NB4 (cell line): ENCODE results near the gene THSD7A.

ENCODE experiments used
- DNase-seq: peaks from one replicate; pipeline ENCODE4 v3.0.0; 2010; ENCODE audit warnings: low read depth
- H3K4me3 ChIP-seq: one replicate; pipeline ENCODE4 v1.5.1; 2011; ENCODE audit warnings: mild to moderate bottlenecking, low read depth, low read length, moderate library complexity
- MYC ChIP-seq: IDR thresholded peaks from 2 replicates; pipeline ENCODE4 v1.6.1; 2011; ENCODE audit warnings: low read depth, low read length
- POLR2A ChIP-seq: IDR thresholded peaks from 2 replicates; pipeline ENCODE4 v1.6.1; 2011; ENCODE audit warnings: mild to moderate bottlenecking; ENCODE audit not compliant: insufficient read length; ENCODE audit errors: extremely low read depth
- TF ChIP-seq, protein P1 (sequence below): IDR thresholded peaks from 2 replicates; pipeline ENCODE4 v1.6.1; 2011; ENCODE audit warnings: low read depth, low read length
- TF ChIP-seq, protein P2 (sequence below): IDR thresholded peaks from one replicate; pipeline ENCODE4 v1.5.1; 2012; ENCODE audit warnings: low read depth, low read length

The THSD7A gene, protein sequence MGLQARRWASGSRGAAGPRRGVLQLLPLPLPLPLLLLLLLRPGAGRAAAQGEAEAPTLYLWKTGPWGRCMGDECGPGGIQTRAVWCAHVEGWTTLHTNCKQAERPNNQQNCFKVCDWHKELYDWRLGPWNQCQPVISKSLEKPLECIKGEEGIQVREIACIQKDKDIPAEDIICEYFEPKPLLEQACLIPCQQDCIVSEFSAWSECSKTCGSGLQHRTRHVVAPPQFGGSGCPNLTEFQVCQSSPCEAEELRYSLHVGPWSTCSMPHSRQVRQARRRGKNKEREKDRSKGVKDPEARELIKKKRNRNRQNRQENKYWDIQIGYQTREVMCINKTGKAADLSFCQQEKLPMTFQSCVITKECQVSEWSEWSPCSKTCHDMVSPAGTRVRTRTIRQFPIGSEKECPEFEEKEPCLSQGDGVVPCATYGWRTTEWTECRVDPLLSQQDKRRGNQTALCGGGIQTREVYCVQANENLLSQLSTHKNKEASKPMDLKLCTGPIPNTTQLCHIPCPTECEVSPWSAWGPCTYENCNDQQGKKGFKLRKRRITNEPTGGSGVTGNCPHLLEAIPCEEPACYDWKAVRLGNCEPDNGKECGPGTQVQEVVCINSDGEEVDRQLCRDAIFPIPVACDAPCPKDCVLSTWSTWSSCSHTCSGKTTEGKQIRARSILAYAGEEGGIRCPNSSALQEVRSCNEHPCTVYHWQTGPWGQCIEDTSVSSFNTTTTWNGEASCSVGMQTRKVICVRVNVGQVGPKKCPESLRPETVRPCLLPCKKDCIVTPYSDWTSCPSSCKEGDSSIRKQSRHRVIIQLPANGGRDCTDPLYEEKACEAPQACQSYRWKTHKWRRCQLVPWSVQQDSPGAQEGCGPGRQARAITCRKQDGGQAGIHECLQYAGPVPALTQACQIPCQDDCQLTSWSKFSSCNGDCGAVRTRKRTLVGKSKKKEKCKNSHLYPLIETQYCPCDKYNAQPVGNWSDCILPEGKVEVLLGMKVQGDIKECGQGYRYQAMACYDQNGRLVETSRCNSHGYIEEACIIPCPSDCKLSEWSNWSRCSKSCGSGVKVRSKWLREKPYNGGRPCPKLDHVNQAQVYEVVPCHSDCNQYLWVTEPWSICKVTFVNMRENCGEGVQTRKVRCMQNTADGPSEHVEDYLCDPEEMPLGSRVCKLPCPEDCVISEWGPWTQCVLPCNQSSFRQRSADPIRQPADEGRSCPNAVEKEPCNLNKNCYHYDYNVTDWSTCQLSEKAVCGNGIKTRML (N-terminal part only)

GRCh38 chr7:11831736-11832495, at the start of gene THSD7A:
THSD7A (minus strand) TSS chr7:11832198; CDS start chr7:11831946, 252 bp downstream.
- peak within 1 kb of the TSS; percentile 44 for H3K4me3 ChIP-seq
- TF ChIP-seq MYC: no peak
- TF ChIP-seq, protein P1, sequence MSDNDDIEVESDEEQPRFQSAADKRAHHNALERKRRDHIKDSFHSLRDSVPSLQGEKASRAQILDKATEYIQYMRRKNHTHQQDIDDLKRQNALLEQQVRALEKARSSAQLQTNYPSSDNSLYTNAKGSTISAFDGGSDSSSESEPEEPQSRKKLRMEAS: no peak
- no peak for TF ChIP-seq POLR2A
- TF ChIP-seq, protein P2, sequence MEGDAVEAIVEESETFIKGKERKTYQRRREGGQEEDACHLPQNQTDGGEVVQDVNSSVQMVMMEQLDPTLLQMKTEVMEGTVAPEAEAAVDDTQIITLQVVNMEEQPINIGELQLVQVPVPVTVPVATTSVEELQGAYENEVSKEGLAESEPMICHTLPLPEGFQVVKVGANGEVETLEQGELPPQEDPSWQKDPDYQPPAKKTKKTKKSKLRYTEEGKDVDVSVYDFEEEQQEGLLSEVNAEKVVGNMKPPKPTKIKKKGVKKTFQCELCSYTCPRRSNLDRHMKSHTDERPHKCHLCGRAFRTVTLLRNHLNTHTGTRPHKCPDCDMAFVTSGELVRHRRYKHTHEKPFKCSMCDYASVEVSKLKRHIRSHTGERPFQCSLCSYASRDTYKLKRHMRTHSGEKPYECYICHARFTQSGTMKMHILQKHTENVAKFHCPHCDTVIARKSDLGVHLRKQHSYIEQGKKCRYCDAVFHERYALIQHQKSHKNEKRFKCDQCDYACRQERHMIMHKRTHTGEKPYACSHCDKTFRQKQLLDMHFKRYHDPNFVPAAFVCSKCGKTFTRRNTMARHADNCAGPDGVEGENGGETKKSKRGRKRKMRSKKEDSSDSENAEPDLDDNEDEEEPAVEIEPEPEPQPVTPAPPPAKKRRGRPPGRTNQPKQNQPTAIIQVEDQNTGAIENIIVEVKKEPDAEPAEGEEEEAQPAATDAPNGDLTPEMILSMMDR: no peak

DNA sequence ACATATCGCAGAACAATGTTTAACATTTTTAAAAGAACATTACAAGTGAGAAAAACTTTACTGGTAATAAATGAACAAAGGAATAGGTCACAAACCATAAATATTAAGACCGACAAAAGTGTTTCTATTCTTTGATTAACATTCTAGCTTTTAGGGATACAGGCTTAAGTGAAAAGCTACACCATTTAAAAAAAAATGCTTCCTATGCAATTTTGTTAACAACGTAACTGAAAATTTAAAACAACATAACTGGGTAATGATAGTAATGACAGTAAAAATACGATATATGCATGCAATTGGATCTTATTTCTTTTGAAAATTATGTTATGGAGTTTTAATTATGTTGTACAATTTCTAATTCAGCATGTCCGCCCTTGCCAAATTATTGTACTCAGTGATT, 49.7 kb upstream of the THSD7A start:
- TF ChIP-seq MYC (no peak), POLR2A (no peak)
- TF ChIP-seq, protein P1: no peak
- TF ChIP-seq, protein P2: no peak
- H3K4me3 ChIP-seq: no peak overlapping the region
- no peak for DNase-seq

More at GRCh38 chr7:11831736-11832495, at the start of gene THSD7A:
- peak; percentile 70 for DNase-seq

DNA sequence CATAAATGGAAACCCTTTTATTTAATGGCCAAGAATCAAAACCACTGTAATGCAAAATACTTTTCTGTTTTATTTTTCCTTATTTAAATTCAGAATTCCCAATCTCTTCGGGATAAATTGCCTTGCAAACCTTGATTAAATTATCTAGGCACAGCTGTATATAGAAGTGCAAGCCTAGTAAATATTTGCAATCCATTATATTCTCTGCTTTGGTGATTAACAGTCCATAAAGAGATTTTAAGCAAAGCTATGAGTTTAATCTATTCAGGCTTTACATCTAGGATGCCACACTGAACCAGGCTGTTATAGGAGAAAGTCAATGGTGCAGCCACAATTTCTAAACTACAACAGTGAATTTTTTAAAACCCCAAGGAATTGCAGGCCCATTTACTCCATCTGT, 43.6 kb upstream of the THSD7A start:
- no peak for DNase-seq
- TF ChIP-seq, protein P1: no peak
- TF ChIP-seq POLR2A (no peak), MYC (no peak)
- TF ChIP-seq, protein P2: no peak
- no peak overlapping the region for H3K4me3 ChIP-seq

DNA sequence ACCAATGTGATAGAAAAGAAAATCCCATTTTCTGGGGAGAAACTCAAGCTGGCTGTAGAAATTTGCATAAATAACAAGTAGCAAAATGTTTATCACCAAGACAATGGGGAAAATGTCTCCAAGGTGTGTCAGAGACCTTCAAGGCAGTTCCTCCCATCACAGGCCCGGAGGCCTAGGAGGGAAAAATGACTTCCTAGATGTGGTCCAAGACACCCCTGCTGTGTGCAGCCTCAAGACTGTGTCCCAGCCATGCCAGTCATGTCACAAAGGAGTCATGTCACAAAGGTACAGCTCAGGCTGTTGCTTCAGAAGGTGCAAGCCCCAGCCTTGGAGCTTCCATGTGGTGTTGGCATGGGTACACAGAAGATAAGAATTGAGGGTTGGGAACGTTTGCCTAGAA, 33.7 kb upstream of the THSD7A start:
- DNase-seq: no peak
- TF ChIP-seq, protein P1: no peak
- TF ChIP-seq, protein P2: no peak
- TF ChIP-seq POLR2A (no peak), MYC (no peak)
- no peak overlapping the region for H3K4me3 ChIP-seq
